Measurements from ENCODE around the gene RPS19. TPM values are rescaled to one million over a fixed set of nuclear protein-coding genes. Genes with fewer than 3 reads are reported as not detected.

Gene RPS19
- total RNA-seq, 1 donor from 2014 or later: 2,931 TPM

DNA sequence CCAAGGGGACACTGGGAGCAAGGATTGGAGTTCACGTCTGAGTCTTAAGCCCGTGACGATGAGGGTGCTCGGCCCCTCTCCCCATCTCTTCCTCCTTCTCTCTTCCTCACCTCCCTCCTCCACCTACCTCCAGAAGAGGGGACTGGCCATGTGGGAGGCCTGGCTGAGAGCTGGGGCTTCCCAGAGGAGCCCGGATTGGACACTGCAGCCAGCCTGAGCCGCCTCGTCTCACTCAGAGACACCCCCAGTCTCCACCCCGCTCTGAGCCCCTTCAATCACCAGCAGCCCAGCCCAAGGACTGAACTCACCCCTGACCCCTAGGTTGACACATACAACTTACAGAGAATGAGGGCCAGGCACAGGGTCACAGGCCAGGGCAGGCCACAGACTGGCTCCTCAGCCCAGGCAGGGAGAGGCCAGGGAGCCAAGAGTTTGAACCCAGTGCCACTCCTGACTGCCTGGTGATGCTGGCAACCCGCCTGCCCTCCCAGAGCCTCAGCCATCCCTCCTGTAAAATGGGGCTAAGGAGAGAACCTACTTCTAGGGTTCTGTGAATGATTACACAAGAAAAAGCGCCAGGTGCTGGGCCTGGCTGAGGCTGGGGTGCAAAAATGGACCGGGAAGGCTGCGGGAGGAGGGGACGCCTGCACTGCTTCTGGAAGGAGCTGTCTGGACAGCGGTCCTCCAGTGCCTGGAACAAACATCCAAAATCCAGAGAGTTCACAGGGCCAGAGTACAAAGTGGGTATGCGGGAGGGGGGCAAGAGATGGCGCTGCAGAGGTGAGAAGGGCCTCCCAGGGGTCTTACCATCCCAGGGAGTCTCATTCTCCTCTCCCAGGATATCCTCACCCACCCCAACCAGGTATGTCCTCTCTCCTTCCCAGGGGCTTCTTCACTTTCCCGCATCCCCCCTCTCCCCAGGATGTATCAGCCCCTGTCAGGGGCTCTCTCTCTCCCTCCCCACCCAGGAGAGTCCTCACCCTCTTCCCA, 18.2 kb downstream of the RPS19 start:
- Mint-ChIP-seq H3K36me3 (ENCODE audit: low read depth) (peaks cover 5% of the 10 kb centered on the region), H3K27me3 (no peaks in the 10 kb centered on the region), H3K9me3 (no peaks in the 10 kb centered on the region), H3K4me3 (peak overlapping the region; percentile 23), H3K4me1 (peaks cover 48% of the 10 kb centered on the region), H3K27ac (peak overlapping the region; percentile 80)
- intact Hi-C loops (cut with micrococcal nuclease): no loop called here
- DNase-seq: no peak

DNA sequence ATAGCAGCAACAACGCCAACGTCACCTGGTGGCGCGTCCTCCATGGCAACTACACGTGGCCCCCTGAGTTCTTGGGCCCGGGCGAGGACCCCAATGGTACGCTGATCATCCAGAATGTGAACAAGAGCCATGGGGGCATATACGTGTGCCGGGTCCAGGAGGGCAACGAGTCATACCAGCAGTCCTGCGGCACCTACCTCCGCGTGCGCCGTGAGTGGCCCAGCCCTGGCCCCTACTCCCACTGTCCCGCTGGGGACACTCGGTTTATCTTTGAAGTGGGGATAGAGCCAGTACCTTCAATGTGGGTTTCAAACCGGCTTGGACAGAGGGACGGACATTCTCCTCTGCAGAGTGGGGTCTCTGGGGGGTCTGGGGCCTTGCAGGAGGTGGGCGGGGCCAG, 19.0 kb downstream of the RPS19 start:
- Mint-ChIP-seq H3K4me3 (no peak overlapping the region), H3K27ac (no peak overlapping the region), H3K9me3 (no peaks in the 10 kb centered on the region), H3K27me3 (no peaks in the 10 kb centered on the region), H3K4me1 (peaks cover 43% of the 10 kb centered on the region), H3K36me3 (ENCODE audit: low read depth) (peaks cover 9% of the 10 kb centered on the region)
- DNase-seq: no peak
- intact Hi-C loops (cut with micrococcal nuclease): no loop called here

DNA sequence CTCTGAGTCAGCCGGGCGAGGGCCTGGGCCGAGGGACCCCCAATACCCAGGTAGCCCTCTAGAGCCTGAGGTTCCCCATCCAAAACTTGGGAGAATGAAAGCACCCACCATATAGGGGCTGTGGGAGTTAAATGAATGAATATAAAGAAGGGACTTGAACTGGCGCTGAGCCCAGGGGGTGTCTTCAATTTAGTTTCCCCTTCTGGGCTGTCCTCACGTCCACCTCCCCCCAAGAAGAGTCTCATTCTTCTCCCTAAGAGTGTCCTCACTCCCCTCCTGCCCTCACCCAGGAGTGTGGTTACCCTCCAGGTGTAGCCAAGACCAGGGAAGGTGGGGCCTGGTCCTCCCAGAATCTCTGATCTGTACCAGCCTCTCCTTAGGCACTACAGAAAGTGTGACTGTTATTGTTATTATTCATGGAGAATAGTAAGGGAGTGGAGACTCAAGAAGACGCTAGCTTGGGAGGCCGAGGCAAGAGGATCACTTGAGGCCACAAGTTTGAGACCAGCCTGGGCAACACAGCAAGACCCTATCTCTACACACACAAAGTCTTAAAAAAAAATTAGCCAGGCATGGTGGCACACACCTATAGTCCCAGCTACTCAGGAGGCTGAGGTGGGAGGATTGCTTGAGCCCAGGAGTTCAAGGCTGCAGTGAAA, 19.7 kb downstream of the RPS19 start:
- Mint-ChIP-seq H3K36me3 (ENCODE audit: low read depth) (peaks cover 12% of the 10 kb centered on the region), H3K9me3 (no peaks in the 10 kb centered on the region), H3K4me3 (no peak overlapping the region), H3K4me1 (peaks cover 44% of the 10 kb centered on the region), H3K27ac (peak overlapping the region; percentile 29), H3K27me3 (no peaks in the 10 kb centered on the region)
- intact Hi-C loops (cut with micrococcal nuclease): loop anchor here (10.0 kb wide), 2 partner anchors 525 to 1275 kb away; partner anchors contain the start of genes LTBP4 and TGFB1
- DNase-seq: no peak

DNA sequence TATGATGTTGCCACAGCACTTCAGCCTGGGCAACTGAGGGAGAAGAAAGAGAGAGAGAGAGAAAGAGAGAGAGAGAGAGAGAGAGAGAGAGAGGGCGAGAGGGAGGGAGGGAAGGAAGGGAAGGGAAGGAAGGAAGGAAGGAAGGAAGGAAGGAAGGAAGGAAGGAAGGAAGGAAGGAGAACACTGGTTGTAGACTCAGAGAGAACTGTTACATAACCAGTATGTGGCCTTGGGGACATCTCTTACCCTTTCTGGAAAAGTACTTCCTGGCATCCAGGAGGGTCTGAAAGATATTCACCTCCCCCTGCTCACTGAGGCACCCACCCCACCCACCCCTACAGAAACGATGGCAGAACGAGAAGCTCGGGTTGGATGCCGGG, 20.3 kb downstream of the RPS19 start:
- no peak overlapping the region for H3K4me3 Mint-ChIP-seq
- no peaks in the 10 kb centered on the region for H3K27me3 Mint-ChIP-seq
- H3K4me1 Mint-ChIP-seq: peaks cover 47% of the 10 kb centered on the region
- H3K9me3 Mint-ChIP-seq: no peaks in the 10 kb centered on the region
- no peak overlapping the region for H3K27ac Mint-ChIP-seq
- H3K36me3 Mint-ChIP-seq (ENCODE audit: low read depth): peaks cover 16% of the 10 kb centered on the region
- intact Hi-C loops (cut with micrococcal nuclease): loop anchor here (10.0 kb wide), 2 partner anchors 526 to 1276 kb away; partner anchors contain the start of genes LTBP4 and TGFB1
- DNase-seq: no peak

DNA sequence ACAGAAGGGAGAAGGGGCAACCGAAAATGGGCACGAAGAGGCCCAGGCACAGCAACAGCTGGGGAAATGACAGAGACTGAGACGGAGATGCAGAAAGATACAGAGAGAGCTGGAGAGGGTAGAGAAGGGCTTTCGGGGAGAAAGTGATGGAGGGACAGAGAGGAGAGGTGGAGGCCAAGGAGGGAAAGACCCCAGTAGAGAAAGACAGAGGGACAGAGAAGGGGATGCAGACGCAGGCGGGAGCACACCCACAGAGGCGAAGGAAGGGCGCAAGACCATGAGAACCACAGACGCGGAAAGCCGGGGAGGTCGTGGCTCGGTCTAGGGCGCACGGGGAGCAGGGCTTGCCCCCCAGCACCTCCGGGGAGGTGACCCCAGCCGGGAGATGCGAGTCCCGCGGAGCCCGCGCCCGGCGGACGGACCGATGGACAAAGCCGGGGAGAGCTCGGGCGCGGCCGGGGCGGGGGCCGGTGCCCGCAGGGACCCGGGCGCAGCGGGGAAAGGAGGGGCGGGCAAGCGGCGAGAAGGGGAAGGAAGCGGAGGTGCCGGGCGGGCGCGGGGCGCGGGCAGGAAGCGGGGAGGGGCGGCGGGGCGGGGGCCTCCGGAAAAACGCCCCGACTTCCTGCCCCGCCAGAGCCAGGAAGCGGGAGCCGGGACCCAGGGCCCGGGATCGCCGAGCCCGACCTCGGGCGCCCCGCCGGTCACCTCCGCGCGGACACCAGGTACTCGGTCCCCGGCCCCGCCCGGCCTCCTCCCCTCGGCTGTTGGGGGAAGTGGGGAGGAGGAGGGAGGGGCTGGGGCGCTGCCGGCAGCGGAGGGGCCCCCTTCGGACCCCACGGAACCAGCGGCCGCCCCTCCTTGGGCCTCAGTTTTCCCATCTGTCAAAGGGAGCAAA, 22.8 kb downstream of the RPS19 start, which contains the start of gene ARHGEF1:
Gene ARHGEF1 (plus strand): TSS at position 617 of the 895 bp plus-strand sequence. CDS start 4,899 bp downstream, outside the sequence.
- no peaks in the 10 kb centered on the region for H3K9me3 Mint-ChIP-seq
- peaks cover 30% of the 10 kb centered on the region for H3K36me3 Mint-ChIP-seq (ENCODE audit: low read depth)
- intact Hi-C loops (cut with micrococcal nuclease): loop anchor here (10.0 kb wide), 2 partner anchors 528 to 1278 kb away; partner anchors contain the start of genes LTBP4 and TGFB1
- H3K4me1 Mint-ChIP-seq: peaks cover 41% of the 10 kb centered on the region
- peak; percentile 91 for DNase-seq
- peak within 1 kb of the TSS; percentile 94 for H3K27ac Mint-ChIP-seq
- no peaks in the 10 kb centered on the region for H3K27me3 Mint-ChIP-seq
- peak within 1 kb of the TSS; percentile 92 for H3K4me3 Mint-ChIP-seq

DNA sequence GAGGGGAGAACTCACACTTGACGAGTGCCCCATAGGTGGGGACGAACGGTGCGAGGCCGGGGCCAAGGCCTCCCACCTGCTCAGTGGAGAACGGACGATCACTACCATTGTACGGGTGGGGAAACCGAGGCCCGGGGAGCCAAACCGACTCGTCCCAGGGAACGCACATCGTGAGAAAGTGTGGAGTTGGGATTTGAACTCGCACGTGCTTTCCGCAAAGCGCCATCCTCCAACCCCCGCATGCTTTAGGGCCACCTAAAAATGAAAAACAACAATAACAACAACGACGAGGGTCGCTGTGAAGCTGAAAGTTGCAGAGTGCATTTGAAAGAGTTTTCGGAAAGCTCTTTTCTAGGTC, 23.4 kb downstream of the RPS19 start:
- Mint-ChIP-seq H3K9me3 (no peaks in the 10 kb centered on the region), H3K4me1 (peaks cover 45% of the 10 kb centered on the region), H3K27ac (peak overlapping the region; percentile 94), H3K4me3 (peak overlapping the region; percentile 83), H3K36me3 (ENCODE audit: low read depth) (peaks cover 36% of the 10 kb centered on the region), H3K27me3 (no peaks in the 10 kb centered on the region)
- DNase-seq: no peak
- intact Hi-C loops (cut with micrococcal nuclease): loop anchor here (10.0 kb wide), 2 partner anchors 529 to 1279 kb away; partner anchors contain the start of genes LTBP4 and TGFB1

DNA sequence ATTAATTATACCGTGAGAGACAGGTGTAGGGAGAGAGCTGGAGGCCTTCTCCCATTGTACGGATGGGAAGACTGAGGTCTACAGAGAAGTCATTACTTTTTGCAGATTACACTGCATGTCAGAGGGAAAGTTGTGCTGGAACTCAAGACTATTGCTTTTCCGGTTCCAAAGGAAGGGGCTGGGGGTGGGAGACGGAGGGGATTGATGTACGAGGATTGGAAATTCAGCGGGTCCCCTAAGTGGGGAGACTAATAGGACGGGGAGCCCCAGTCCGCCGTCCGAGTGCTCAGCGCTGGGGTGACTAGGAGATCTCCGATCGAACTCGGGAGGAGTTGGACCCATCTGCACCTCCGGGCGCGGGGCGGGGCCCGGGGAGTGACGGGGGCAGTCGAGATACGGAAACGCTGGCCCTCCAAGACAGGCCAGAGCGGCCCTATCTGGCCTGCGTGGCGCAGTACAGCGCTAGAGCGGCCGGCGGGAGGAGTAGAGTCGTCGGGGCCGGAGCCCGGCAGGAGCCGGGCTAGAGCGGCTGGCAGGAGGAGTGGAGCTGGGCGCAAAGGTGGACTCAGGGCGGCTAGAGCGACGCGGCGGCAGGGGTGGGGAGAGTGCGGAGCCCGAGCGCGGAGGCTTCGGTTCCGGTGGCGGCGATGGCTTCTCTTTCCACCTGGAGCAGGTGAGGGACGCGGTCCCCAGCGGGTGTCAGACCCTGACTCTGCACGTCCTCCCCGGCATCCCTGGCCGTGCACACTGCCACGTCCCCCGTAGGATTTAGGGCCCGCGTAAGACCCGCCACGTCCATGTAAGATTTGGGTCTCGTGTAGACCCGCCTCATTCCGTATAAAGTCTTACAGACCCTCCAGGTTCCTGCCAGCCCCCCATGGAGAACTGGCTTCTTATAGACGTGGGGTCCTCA, 24.0 kb downstream of the RPS19 start:
- peak; percentile 97 for DNase-seq
- Mint-ChIP-seq H3K36me3 (ENCODE audit: low read depth) (peaks cover 41% of the 10 kb centered on the region), H3K4me3 (peak overlapping the region; percentile 83), H3K4me1 (peaks cover 50% of the 10 kb centered on the region), H3K27ac (peak overlapping the region; percentile 94), H3K27me3 (no peaks in the 10 kb centered on the region), H3K9me3 (no peaks in the 10 kb centered on the region)
- intact Hi-C loops (cut with micrococcal nuclease): loop anchor here (1.0 to 10.0 kb wide), 3 partner anchors 24 to 1279 kb away; partner anchors contain the start of genes LTBP4, RPS19 and TGFB1

DNA sequence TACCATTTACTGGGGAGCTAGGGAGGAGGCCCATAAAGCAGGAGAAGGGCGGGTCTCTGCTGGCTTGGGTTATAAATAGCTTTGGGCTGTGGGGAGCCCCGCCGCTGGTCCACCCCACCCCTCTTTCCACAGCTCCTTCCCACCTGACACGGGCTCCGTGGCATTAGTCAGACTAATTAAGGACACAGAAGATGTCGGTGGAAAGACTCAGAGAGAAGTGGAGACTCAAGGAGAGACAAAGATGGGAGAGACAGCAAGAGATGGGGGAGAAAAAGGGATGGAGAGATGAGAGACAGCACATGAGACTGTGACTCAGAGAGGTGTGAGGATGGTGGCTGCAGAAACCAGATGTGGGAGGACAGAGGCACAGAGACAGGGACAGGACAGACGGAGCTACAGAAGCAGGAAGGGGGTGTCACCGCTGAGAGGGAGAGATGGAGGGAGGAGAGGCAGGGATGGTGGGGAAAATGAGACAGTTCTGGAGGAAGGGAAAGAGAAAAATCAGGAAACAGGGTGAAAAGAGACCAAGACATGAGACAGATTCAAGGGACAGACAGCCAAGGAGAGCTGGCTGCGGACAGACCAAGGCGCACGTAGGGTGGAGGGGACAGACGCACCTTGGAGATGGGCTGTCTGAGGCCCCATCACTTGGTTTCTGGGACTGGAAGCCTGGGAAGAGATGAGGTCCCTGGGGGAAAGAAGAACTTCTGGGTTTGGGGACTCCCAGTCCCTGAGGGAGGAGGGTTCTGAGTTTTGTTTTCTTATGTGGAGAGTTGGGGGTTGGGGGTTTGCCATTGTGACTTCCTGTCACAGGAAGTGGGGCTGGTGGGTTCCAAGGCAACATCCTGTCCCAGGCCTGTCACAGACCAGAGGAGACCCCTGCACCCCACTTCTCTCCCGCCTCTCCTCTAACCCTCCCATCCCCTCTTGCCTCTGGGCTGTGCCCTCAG, 27.0 kb downstream of the RPS19 start:
- peaks cover 58% of the 10 kb centered on the region for H3K36me3 Mint-ChIP-seq (ENCODE audit: low read depth)
- peaks cover 53% of the 10 kb centered on the region for H3K4me1 Mint-ChIP-seq
- peak; percentile 91 for DNase-seq
- H3K4me3 Mint-ChIP-seq: peak overlapping the region; percentile 83
- H3K27me3 Mint-ChIP-seq: no peaks in the 10 kb centered on the region
- H3K9me3 Mint-ChIP-seq: no peaks in the 10 kb centered on the region
- intact Hi-C loops (cut with micrococcal nuclease): loop anchor here (1.0 to 10.0 kb wide), 8 partner anchors 16 to 1282 kb away; partner anchors contain the start of genes ERFL, LTBP4, RABAC1 and TGFB1
- H3K27ac Mint-ChIP-seq: peak overlapping the region; percentile 90

DNA sequence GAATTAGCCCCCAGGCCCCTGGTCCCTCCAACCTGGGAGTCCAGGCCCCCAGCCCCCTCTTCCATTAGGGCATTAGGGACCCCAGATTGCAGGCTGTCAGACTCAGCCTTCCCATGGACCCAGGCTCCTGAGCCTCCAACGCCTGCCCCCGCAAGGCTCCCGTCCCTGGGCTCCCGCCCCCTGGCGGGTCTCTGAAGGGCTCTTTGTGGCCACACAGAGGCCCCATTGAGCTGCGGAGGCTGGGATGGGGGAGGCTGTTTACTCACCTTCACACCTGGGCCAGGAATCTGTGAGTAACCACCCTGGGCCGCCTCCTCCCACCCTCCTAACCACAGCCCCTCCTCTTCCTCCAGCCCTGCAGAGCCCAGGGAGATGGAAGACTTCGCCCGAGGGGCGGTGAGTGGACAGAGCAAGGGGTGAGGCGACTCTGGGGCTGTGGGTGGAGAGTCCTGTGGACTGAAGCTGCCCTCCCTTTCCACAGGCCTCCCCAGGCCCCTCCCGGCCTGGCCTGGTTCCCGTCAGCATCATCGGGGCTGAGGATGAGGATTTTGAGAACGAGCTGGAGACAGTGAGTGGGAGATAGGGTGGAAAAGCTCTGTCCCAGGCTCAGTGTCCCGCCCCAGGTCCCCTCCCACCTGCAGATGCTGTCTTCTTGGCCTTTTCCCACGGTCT, 27.8 kb downstream of the RPS19 start:
- Mint-ChIP-seq H3K4me3 (peak overlapping the region; percentile 83), H3K27ac (peak overlapping the region; percentile 90), H3K4me1 (peaks cover 48% of the 10 kb centered on the region), H3K27me3 (no peaks in the 10 kb centered on the region), H3K9me3 (no peaks in the 10 kb centered on the region), H3K36me3 (ENCODE audit: low read depth) (peaks cover 60% of the 10 kb centered on the region)
- intact Hi-C loops (cut with micrococcal nuclease): loop anchor here (1.0 to 10.0 kb wide), 8 partner anchors 17 to 1283 kb away; partner anchors contain the start of genes ERFL, LTBP4, RABAC1 and TGFB1
- DNase-seq: peak; percentile 92

DNA sequence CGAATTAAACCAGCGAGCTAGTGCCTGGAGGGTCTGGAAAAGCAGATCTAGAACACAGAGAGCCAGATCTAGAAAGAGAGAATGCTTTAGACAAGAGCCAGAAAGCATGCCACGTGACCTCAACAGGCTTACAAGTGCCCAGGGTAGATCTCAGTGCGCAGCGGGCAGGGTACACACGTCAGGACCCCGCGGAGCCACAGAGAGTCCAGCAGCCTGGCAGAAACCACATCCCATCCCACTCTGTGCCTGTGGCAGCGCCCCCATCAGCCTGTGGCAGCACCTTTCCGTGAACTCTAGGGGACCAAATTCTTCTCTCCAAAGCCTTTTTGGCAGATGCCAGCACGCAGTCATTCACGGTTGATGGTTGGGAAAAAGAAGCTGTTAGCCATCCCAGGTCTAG, 28.9 kb downstream of the RPS19 start:
- intact Hi-C loops (cut with micrococcal nuclease): loop anchor here (5.0 to 10.0 kb wide), 3 partner anchors 393 to 1284 kb away; partner anchors contain the start of genes LTBP4 and TGFB1
- no peaks in the 10 kb centered on the region for H3K9me3 Mint-ChIP-seq
- H3K4me3 Mint-ChIP-seq: peak overlapping the region; percentile 83
- no peak for DNase-seq
- peaks cover 49% of the 10 kb centered on the region for H3K4me1 Mint-ChIP-seq
- peak overlapping the region; percentile 67 for H3K27ac Mint-ChIP-seq
- no peaks in the 10 kb centered on the region for H3K27me3 Mint-ChIP-seq
- peaks cover 59% of the 10 kb centered on the region for H3K36me3 Mint-ChIP-seq (ENCODE audit: low read depth)

DNA sequence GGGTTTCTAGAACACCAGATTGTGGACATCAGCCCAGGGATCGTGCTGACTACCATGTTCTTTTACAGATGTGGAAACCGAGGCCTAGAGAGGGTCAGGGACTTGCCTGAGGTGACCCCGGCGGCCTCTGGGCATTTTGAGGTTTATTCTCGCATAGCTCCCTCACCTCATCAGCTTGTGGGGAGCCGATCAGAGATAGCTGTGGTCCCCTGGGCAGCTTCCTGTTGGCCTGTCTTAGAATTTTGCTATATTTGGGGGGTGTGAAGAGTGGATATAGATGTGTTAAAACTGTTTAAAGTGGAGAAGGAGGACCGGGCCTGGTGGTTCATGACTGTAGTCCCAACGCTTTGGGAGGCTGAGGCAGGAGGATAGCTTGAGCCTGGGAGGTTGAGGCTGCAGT, 29.8 kb downstream of the RPS19 start:
- no peak for DNase-seq

More for the DNA sequence above, 29.8 kb downstream of the RPS19 start:
- peak overlapping the region; percentile 38 for H3K4me3 Mint-ChIP-seq
- H3K27me3 Mint-ChIP-seq: no peaks in the 10 kb centered on the region
- intact Hi-C loops (cut with micrococcal nuclease): loop anchor here (5.0 to 10.0 kb wide), 3 partner anchors 392 to 1285 kb away; partner anchors contain the start of genes LTBP4 and TGFB1
- H3K9me3 Mint-ChIP-seq: no peaks in the 10 kb centered on the region
- peaks cover 47% of the 10 kb centered on the region for H3K4me1 Mint-ChIP-seq
- H3K27ac Mint-ChIP-seq: peak overlapping the region; percentile 81
- peaks cover 61% of the 10 kb centered on the region for H3K36me3 Mint-ChIP-seq (ENCODE audit: low read depth)
